ENCODE results near the gene POMT1.

DNA sequence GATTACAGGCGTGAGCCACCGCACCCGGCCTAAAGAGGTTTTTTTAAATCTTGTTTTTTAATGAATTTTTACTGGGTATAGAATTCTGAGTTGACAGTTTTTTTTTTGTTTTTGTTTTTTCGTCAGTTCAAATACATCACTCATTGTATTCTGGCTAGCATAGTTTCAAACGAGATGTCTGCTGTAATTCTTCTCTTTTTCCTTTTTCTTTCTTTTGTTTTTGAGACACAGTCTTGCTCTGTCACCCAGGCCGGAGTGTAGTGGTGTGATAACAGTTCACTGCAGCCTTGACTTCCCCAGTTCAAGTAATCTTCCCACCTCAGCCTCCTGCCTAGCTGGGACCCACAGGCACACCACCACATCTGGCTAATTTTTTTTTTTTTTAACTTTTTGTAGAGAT is 40.4 kb downstream of the POMT1 start:
- TF ChIP-seq ZNF8 (CRISPR knock-in tag; IDR thresholded peaks at IDR 0.05), result no peak
- TF ChIP-seq, protein P1, sequence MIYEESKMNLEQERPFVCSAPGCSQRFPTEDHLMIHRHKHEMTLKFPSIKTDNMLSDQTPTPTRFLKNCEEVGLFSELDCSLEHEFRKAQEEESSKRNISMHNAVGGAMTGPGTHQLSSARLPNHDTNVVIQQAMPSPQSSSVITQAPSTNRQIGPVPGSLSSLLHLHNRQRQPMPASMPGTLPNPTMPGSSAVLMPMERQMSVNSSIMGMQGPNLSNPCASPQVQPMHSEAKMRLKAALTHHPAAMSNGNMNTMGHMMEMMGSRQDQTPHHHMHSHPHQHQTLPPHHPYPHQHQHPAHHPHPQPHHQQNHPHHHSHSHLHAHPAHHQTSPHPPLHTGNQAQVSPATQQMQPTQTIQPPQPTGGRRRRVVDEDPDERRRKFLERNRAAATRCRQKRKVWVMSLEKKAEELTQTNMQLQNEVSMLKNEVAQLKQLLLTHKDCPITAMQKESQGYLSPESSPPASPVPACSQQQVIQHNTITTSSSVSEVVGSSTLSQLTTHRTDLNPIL (CRISPR knock-in tag; IDR thresholded peaks at IDR 0.05; ENCODE audit: low read depth), result no peak
- TF ChIP-seq, protein P2, sequence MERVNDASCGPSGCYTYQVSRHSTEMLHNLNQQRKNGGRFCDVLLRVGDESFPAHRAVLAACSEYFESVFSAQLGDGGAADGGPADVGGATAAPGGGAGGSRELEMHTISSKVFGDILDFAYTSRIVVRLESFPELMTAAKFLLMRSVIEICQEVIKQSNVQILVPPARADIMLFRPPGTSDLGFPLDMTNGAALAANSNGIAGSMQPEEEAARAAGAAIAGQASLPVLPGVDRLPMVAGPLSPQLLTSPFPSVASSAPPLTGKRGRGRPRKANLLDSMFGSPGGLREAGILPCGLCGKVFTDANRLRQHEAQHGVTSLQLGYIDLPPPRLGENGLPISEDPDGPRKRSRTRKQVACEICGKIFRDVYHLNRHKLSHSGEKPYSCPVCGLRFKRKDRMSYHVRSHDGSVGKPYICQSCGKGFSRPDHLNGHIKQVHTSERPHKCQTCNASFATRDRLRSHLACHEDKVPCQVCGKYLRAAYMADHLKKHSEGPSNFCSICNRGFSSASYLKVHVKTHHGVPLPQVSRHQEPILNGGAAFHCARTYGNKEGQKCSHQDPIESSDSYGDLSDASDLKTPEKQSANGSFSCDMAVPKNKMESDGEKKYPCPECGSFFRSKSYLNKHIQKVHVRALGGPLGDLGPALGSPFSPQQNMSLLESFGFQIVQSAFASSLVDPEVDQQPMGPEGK (CRISPR knock-in tag; IDR thresholded peaks at IDR 0.05; ENCODE audit: borderline replicate concordance), result no peak
